HG03175 (cell line): Measurements from ENCODE around the gene MDC1.
"Not testable (repeated sequence)": the region's sequence is repeated elsewhere in the genome, so short reads cannot be mapped to it uniquely, and the experiment has no call there.

Source experiments
- ATAC-seq: cut with Tn5 transposase; IDR thresholded peaks from one replicate; pipeline ENCODE4 v1.9.1; 2021; ENCODE audit warnings: mild to moderate bottlenecking, moderate library complexity; ENCODE audit not compliant: unreplicated experiment

MDC1 gene

GRCh38 chr6:30683183-30683979 lies 33.7 kb downstream of the MDC1 start:
- no peak for ATAC-seq

DNA sequence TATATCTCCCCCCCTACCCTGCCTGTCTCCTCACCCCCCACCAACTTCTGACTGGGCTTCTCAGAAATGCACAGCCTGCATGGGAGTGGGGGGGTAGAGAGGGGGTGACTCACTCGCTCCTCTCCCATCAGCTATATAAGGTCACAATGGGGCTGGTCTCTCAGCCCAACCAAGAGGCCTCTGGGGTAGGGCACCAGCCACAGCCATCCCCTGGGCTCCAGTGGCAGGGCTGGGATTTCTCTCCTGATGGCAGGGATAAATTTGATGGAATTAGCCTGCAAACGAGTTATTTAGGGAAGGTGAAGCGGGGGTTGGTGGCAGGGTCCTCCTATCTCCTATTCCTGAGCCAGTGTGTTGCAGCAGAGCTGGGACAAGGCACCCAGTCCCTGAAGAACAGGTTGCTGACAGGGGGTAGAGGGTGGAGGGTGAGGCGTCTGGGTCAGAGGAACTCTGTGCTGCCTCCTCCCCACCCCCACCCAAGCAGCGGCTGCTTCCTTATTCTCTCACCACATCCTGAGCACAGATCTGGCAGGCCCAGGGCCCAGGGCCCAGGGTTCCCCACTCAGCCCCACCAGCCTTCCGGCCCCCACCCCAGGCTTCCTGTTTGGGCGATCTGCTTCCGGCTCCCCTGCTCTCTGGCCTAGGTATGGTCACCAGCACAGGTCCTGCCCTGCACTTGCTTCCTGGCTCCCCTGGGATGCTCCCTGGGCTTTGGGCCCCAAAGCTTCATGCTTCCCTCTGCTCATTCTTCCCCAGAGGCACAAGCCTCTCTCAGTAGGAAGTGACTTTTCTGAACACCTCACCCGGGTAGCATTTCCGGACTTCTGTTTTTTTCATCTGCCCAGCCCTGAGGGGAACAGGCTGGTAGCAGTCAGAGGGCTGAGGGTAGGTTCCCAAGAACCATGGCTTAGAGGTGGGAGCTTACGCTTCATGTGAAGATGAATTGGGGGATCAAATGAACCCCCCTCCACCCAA lies 34.7 kb downstream of the MDC1 start:
- peak; percentile 44 for ATAC-seq

GRCh38 chr6:30681766-30682142 lies 35.3 kb downstream of the MDC1 start:
- ATAC-seq, result no peak

DNA sequence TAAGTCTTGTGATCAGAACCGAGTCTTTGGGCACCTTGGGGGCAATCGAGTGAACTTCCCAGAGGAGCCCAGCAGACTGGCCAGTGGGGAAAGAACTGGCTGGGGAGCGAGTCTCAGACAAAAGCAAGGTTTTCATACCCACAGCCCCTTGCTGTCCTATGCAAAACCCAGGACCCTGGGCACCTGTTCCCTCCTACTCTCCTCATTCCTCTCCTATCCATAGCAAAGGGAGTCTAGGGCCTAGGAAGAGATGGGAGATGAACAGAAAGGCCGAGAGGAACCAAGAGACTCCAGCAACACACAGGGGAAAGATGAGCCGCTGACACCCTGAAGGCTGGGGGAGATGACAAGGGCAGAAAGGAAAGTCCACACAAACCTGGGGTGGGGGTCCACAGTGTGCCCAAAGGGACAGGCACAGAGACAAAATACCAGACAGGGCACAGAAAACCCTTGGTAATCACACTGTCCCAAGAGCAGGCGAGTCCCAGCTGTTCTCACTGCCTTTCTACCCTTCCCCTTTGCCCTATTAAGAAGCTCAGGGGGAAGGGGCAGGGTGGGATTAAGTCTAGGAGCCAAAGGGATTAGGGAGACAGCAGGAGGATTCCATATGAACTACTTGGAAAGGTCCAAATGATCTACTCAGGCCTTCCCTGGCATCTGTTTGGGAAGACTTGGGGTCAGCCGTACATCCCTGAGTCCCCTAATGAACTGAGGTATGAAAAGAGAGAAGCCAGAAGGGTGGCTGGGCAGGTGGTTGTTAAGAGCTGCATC lies 37.1 kb downstream of the MDC1 start:
- ATAC-seq, result no peak

- ATAC-seq, result no peak
These were observed 37.9 kb downstream of the MDC1 start for GRCh38 chr6:30678964-30679726.

- ATAC-seq, result no peak
These were observed 40.3 kb downstream of the MDC1 start for GRCh38 chr6:30676660-30677285.

- ATAC-seq, result peak; percentile 80
These were observed 44.4 kb downstream of the MDC1 start, which contains the start of gene DHX16 for GRCh38 chr6:30672445-30673253. Gene DHX16 (minus strand): TSS chr6:30673006. CDS start chr6:30672841, 165 bp downstream.

GRCh38 chr6:30670760-30671527 lies 46.1 kb downstream of the MDC1 start:
- no peak for ATAC-seq

DNA sequence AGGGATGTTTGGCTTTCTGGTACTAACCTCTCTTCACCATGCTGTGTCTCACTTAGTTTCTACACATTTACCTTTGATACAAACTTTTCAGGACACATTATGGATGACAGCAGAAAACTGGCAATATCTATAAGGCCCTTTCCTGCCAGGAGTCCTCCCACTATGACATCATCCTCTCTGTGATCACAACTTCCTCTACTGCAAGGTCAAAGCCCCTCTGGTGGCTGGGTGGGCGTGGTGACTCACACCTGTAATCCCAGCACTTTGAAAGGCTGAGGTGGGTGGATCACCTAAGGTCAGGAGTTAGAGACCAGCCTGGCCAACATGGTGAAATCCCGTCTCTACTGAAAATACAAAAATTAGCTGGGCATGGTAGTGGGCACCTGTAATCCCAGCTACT lies 50.8 kb downstream of the MDC1 start:
- not testable (repeated sequence) for ATAC-seq

GRCh38 chr6:30664994-30665767 lies 51.9 kb downstream of the MDC1 start:
- no peak for ATAC-seq

- ATAC-seq, result not testable (repeated sequence)
These were observed 59.2 kb downstream of the MDC1 start for GRCh38 chr6:30657922-30658321.

DNA sequence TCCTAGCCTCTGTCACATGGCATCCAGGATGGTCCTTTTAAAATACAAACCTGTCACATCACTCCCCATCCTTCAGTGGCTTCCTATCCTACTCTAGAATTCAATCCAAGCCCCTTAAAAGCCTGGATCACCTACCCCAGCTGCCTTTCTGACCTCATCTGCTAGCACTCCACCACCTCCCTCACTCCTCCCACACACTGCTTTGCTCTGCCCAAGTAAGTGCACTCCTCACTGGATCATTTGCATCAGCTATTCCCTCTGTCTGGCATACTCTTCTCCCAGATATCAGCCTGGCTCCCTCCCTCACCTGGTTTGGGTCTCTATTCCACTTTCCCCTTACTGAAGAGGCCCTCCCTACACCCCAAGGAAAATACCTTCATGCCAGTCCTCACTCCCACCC lies 59.6 kb downstream of the MDC1 start:
- no peak for ATAC-seq

GRCh38 chr6:30656513-30656912 lies 60.6 kb downstream of the MDC1 start:
- no peak for ATAC-seq

DNA sequence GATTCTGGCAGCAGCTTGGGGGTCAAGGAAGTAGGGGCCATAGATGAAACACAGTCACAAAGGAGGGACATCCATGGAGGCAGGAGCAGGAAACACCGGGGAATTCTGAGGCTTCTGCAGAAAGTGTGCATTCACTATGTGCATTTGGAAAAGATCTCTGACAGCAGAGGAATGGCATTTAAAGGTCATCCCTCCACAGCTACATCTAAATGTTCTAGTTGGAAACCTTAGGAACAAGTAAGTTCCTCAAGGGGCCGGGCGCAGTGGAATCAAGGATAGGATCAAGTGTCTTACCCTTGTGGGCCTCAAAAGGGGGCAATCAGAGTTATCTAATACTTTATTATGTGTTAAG lies 61.4 kb downstream of the MDC1 start:
- ATAC-seq, result no peak

GRCh38 chr6:30654798-30655742 lies 62.0 kb downstream of the MDC1 start:
- no peak for ATAC-seq

DNA sequence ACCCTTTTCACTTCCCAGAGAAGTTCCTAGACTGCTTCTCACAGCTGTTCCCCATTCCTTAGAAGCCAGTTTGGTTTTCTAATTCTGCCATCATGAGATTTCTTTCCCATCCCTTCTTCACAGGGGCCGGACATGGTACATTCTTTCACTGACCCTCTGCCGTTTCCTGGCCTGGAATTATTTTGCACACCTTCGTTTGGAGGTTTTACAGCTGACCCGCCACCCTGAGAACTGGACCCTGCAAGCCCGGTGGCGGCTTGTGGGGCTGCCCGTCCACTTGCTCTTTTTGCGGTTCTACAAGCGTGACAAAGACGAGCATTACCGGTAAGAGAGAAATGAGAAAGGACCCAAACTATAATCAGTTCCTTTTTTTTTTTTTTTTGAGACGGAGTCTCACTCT lies 65.9 kb downstream of the MDC1 start:
- ATAC-seq, result no peak
